ENCODE measurements around the gene PRKACB. TPM values are rescaled to one million over a fixed set of nuclear protein-coding genes. Genes with fewer than 3 reads are reported as not detected.

PRKACB gene
- total RNA-seq, 2 donors from 2014 or later: 9.6 to 18.2 TPM

GRCh38 chr1:84202126-84202525, 58.1 kb downstream of the PRKACB start:
- Histone ChIP-seq H3K4me3 (no peak overlapping the region), H3K27me3 (no peaks in the 10 kb centered on the region), H3K27ac (no peak overlapping the region), H3K36me3 (replicated peaks in 1 of 2; ENCODE audit: insufficient read depth in 1 of 2, low read depth in 2 of 2) (peaks cover 5 to 6% of the 10 kb centered on the region in 2 donors), H3K9me3 (no peaks in the 10 kb centered on the region), H3K4me1 (no peaks in the 10 kb centered on the region)
- intact Hi-C loops (cut with DNase I): no loop called here
- ATAC-seq (no peak), DNase-seq (no peak)
- TF ChIP-seq CTCF (IDR thresholded peaks at IDR 0.05) (no peak), POLR2A (IDR thresholded peaks at IDR 0.05) (no peak)

DNA sequence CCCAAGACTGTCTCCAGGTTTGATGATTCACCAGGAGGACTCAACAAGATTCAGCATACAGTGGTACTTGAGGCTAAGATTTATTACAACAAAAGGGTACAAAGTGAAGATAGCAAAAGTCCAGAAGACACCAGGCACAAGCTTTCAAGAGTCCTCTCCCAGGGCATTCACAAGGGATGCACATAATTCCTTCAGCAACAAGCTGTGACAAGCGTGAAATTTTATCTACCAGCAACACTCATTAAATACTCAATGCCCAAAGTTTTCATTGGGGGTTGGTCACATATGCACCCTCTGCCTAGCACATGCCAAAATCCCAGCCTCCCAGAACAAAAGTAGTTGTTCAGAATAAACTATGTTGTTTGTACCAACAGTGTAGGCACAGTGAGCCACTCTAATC, 62.3 kb downstream of the PRKACB start:
- no peaks in the 10 kb centered on the region for H3K27me3 ChIP-seq
- DNase-seq: no peak
- intact Hi-C loops (cut with DNase I): no loop called here
- TF ChIP-seq POLR2A (IDR thresholded peaks at IDR 0.05) (no peak), CTCF (IDR thresholded peaks at IDR 0.05) (no peak)
- H3K27ac ChIP-seq: no peak overlapping the region
- no peak for ATAC-seq
- H3K9me3 ChIP-seq: no peaks in the 10 kb centered on the region
- 75 to 96% methylated on average over 1 of the region's 1 CpG for WGBS, 2 donors
- peaks cover 0 to 4% of the 10 kb centered on the region in 2 donors for H3K36me3 ChIP-seq (replicated peaks in 1 of 2; ENCODE audit: insufficient read depth in 1 of 2, low read depth in 2 of 2)
- no peak overlapping the region for H3K4me3 ChIP-seq
- no peaks in the 10 kb centered on the region for H3K4me1 ChIP-seq

GRCh38 chr1:84208935-84209334, 64.9 kb downstream of the PRKACB start:
- no peak for TF ChIP-seq CTCF (IDR thresholded peaks at IDR 0.05)
- no peak for TF ChIP-seq POLR2A (IDR thresholded peaks at IDR 0.05)

DNA sequence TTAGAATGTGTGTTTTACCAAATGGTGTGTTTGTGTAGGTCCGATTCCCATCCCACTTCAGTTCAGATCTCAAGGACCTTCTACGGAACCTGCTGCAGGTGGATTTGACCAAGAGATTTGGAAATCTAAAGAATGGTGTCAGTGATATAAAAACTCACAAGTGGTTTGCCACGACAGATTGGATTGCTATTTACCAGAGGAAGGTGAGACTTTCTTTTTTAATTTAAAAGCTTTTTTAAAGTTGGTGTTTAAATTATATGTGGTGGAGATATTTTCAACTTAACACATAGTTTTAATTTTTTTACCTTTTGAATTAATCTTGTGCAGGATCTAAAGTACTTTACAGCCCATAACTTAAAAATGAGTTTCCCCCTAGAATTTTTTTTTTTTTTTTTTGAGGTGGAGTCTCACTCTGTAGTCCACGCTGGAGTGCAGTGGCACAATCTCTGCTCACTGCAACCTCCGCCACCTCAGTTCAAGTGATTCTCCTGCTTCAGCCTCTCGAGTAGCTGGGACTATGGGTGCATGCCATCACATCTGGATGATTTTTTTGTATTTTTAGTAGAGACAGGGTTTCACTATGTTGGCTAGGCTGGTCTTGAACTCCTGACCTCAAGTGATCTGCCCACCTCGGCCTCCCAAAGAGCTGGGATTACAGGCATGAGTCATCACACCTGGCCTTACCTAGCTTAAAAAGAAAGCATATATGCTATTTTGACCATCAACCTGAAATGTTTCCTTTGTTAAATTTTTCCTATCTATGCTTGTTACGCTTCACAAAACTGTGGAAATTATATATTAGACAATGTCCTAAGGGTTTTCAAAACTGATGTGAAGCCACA, 70.3 kb downstream of the PRKACB start:
- ATAC-seq: no peak
- Histone ChIP-seq H3K9me3 (no peaks in the 10 kb centered on the region), H3K27me3 (no peaks in the 10 kb centered on the region), H3K27ac (no peak overlapping the region), H3K4me3 (no peak overlapping the region), H3K4me1 (no peaks in the 10 kb centered on the region), H3K36me3 (replicated peaks in 1 of 2; ENCODE audit: insufficient read depth in 1 of 2, low read depth in 2 of 2) (no peaks in the 10 kb centered on the region)
- no peak for DNase-seq
- 66 to 80% methylated on average over 8 of the region's 8 CpGs for WGBS, 2 donors
- no peak for TF ChIP-seq POLR2A (IDR thresholded peaks at IDR 0.05)
- TF ChIP-seq CTCF (IDR thresholded peaks at IDR 0.05): no peak
- intact Hi-C loops (cut with DNase I): no loop called here

More at GRCh38 chr1:84208935-84209334, 64.9 kb downstream of the PRKACB start:
- no peak for ATAC-seq
- DNase-seq: no peak
- H3K27me3 ChIP-seq: no peaks in the 10 kb centered on the region
- H3K9me3 ChIP-seq: no peaks in the 10 kb centered on the region
- intact Hi-C loops (cut with DNase I): no loop called here
- peaks cover 0 to 4% of the 10 kb centered on the region in 2 donors for H3K36me3 ChIP-seq (replicated peaks in 1 of 2; ENCODE audit: insufficient read depth in 1 of 2, low read depth in 2 of 2)
- H3K4me1 ChIP-seq: no peaks in the 10 kb centered on the region
- no peak overlapping the region for H3K4me3 ChIP-seq
- H3K27ac ChIP-seq: no peak overlapping the region

- H3K4me3 ChIP-seq: no peak overlapping the region
- H3K36me3 ChIP-seq (replicated peaks in 1 of 2; ENCODE audit: insufficient read depth in 1 of 2, low read depth in 2 of 2): no peaks in the 10 kb centered on the region
- no peaks in the 10 kb centered on the region for H3K4me1 ChIP-seq
- DNase-seq (no peak), ATAC-seq (no peak)
- H3K9me3 ChIP-seq: no peaks in the 10 kb centered on the region
- H3K27me3 ChIP-seq: no peaks in the 10 kb centered on the region
- intact Hi-C loops (cut with DNase I): no loop called here
- TF ChIP-seq POLR2A (IDR thresholded peaks at IDR 0.05): no peak
- TF ChIP-seq CTCF (IDR thresholded peaks at IDR 0.05): no peak
- no peak overlapping the region for H3K27ac ChIP-seq
These were observed 73.2 kb downstream of the PRKACB start for GRCh38 chr1:84217239-84217638.
